Measurements from ENCODE around the gene ANKRD12.

- TF ChIP-seq CTCF (conservative IDR thresholded peaks at IDR 0.05; ENCODE audit: low read length) (no peak), EZH2phosphoT487 (IDR thresholded peaks at IDR 0.05; ENCODE audit: borderline replicate concordance) (no peak)
Observed at GRCh38 chr18:9321736-9322135, 185.2 kb downstream of the ANKRD12 start.

Data from Loucy (cell line).